ENCODE measurements around the gene CCS.
A peak's percentile ranks its signal among the peaks of the same experiment; 100 is the strongest.
"Not testable (repeated sequence)": the region's sequence is repeated elsewhere in the genome, so short reads cannot be mapped to it uniquely, and the experiment has no call there.

CCS gene

GRCh38 chr11:66638177-66639065, 45.4 kb downstream of the CCS start, which contains the start of gene RBM4:
TSS of gene RBM4 (plus strand) at chr11:66638703. CDS start at chr11:66639712, 1,009 bp downstream.
- Histone ChIP-seq H3K4me3 (ENCODE audit: low read depth in 1 of 2, low read length in 2 of 2) (peak within 1 kb of the TSS; percentile 95 to 99), H3K9me3 (ENCODE audit: control insufficient read depth in 1 of 2, low read length in 2 of 2) (no peaks in the 10 kb centered on the region), H3K27me3 (ENCODE audit: control insufficient read depth in 1 of 2, insufficient read depth in 2 of 2, low read length in 2 of 2) (no peaks in the 10 kb centered on the region), H3K4me1 (ENCODE audit: control insufficient read depth in 1 of 2, insufficient read depth in 2 of 2, low read length in 2 of 2) (peaks cover 47 to 49% of the 10 kb centered on the region in 2 donors), H3K36me3 (ENCODE audit: control insufficient read depth in 1 of 2, insufficient read depth in 2 of 2, low read length in 2 of 2) (peaks cover 3 to 42% of the 10 kb centered on the region in 2 donors), H3K27ac (ENCODE audit: low read depth, low read length) (peak within 1 kb of the TSS; percentile 94), H3K9ac (ENCODE audit: low read depth in 1 of 2, low read length in 2 of 2) (peak within 1 kb of the TSS; percentile 94 to 95)

- peak overlapping the region; percentile 95 to 99 for H3K4me3 ChIP-seq (ENCODE audit: low read depth in 1 of 2, low read length in 2 of 2)
- H3K27me3 ChIP-seq (ENCODE audit: control insufficient read depth in 1 of 2, insufficient read depth in 2 of 2, low read length in 2 of 2): no peaks in the 10 kb centered on the region
- peaks cover 55 to 57% of the 10 kb centered on the region in 2 donors for H3K4me1 ChIP-seq (ENCODE audit: control insufficient read depth in 1 of 2, insufficient read depth in 2 of 2, low read length in 2 of 2)
- peak overlapping the region; percentile 94 to 95 for H3K9ac ChIP-seq (ENCODE audit: low read depth in 1 of 2, low read length in 2 of 2)
- H3K27ac ChIP-seq (ENCODE audit: low read depth, low read length): peak overlapping the region; percentile 94
- H3K36me3 ChIP-seq (ENCODE audit: control insufficient read depth in 1 of 2, insufficient read depth in 2 of 2, low read length in 2 of 2): peaks cover 11 to 48% of the 10 kb centered on the region in 2 donors
- H3K9me3 ChIP-seq (ENCODE audit: control insufficient read depth in 1 of 2, low read length in 2 of 2): no peaks in the 10 kb centered on the region
These were observed 46.3 kb downstream of the CCS start for GRCh38 chr11:66639066-66639813.

GRCh38 chr11:66639814-66640340, 46.9 kb downstream of the CCS start:
- H3K9me3 ChIP-seq (ENCODE audit: control insufficient read depth in 1 of 2, low read length in 2 of 2); H3K27ac ChIP-seq (ENCODE audit: low read depth, low read length); H3K27me3 ChIP-seq (ENCODE audit: control insufficient read depth in 1 of 2, insufficient read depth in 2 of 2, low read length in 2 of 2): not testable (repeated sequence)
- Histone ChIP-seq H3K9ac (ENCODE audit: low read depth in 1 of 2, low read length in 2 of 2) (peak overlapping the region in 1 of 2 donors; percentile 94), H3K4me1 (ENCODE audit: control insufficient read depth in 1 of 2, insufficient read depth in 2 of 2, low read length in 2 of 2) (peaks cover 61 to 64% of the 10 kb centered on the region in 2 donors), H3K4me3 (ENCODE audit: low read depth in 1 of 2, low read length in 2 of 2) (peak overlapping the region; percentile 95 to 99), H3K36me3 (ENCODE audit: control insufficient read depth in 1 of 2, insufficient read depth in 2 of 2, low read length in 2 of 2) (peaks cover 14 to 48% of the 10 kb centered on the region in 2 donors)

GRCh38 chr11:66641834-66642233, 48.8 kb downstream of the CCS start:
- H3K9me3 ChIP-seq (ENCODE audit: control insufficient read depth in 1 of 2, low read length in 2 of 2): no peaks in the 10 kb centered on the region
- H3K4me1 ChIP-seq (ENCODE audit: control insufficient read depth in 1 of 2, insufficient read depth in 2 of 2, low read length in 2 of 2): peaks cover 66 to 69% of the 10 kb centered on the region in 2 donors
- peak overlapping the region; percentile 60 to 95 for H3K4me3 ChIP-seq (ENCODE audit: low read depth in 1 of 2, low read length in 2 of 2)
- H3K27me3 ChIP-seq (ENCODE audit: control insufficient read depth in 1 of 2, insufficient read depth in 2 of 2, low read length in 2 of 2): no peaks in the 10 kb centered on the region
- peaks cover 30 to 68% of the 10 kb centered on the region in 2 donors for H3K36me3 ChIP-seq (ENCODE audit: control insufficient read depth in 1 of 2, insufficient read depth in 2 of 2, low read length in 2 of 2)
- no peak overlapping the region for H3K9ac ChIP-seq (ENCODE audit: low read depth in 1 of 2, low read length in 2 of 2)
- no peak overlapping the region for H3K27ac ChIP-seq (ENCODE audit: low read depth, low read length)

DNA sequence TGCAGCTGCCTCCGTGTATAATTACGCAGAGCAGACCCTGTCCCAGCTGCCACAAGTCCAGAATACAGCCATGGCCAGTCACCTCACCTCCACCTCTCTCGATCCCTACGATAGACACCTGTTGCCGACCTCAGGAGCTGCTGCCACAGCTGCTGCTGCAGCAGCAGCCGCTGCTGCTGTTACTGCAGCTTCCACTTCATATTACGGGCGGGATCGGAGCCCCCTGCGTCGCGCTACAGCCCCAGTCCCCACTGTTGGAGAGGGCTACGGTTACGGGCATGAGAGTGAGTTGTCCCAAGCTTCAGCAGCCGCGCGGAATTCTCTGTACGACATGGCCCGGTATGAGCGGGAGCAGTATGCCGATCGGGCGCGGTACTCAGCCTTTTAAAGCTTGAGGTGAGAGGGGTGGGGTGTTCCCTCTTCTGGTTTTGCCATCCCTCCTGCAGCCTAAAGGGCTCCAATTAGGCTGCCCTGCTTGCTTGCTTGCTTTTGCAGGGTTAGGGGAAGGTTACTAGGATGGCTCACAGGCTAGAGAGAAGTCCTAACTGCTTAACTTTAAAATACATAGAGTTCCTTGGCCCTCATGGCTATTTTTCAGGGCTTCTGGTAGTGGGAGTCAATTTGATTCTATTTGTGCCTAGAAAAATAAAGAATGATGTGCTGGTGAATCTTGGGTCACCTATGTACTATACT, 50.9 kb downstream of the CCS start:
- peaks cover 39 to 76% of the 10 kb centered on the region in 2 donors for H3K36me3 ChIP-seq (ENCODE audit: control insufficient read depth in 1 of 2, insufficient read depth in 2 of 2, low read length in 2 of 2)
- H3K9ac ChIP-seq (ENCODE audit: low read depth in 1 of 2, low read length in 2 of 2): no peak overlapping the region

DNA sequence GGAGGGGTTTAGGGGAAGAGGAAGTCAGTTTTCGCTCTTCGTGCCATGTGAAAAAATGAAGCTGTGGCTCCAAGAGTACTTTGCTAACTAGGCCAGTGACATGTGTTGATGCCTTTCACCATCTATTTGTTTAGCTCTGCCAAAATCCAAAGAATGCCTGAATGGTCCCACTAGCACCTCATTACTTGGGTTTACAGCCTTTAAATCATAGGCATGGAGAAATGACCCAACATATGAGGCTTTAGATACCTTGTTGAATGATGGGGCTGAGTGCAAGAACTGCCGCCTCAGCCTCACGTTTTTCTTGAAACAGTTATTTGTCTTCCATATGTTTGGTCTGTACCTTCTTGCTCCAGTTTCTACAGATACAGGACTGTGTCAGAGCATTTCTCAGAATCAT, 53.8 kb downstream of the CCS start:
- peaks cover 47 to 74% of the 10 kb centered on the region in 2 donors for H3K36me3 ChIP-seq (ENCODE audit: control insufficient read depth in 1 of 2, insufficient read depth in 2 of 2, low read length in 2 of 2)
- H3K4me1 ChIP-seq (ENCODE audit: control insufficient read depth in 1 of 2, insufficient read depth in 2 of 2, low read length in 2 of 2): peaks cover 33 to 34% of the 10 kb centered on the region in 2 donors
- H3K27ac ChIP-seq (ENCODE audit: low read depth, low read length): no peak overlapping the region
- no peaks in the 10 kb centered on the region for H3K27me3 ChIP-seq (ENCODE audit: control insufficient read depth in 1 of 2, insufficient read depth in 2 of 2, low read length in 2 of 2)
- H3K4me3 ChIP-seq (ENCODE audit: low read depth in 1 of 2, low read length in 2 of 2): no peak overlapping the region
- H3K9me3 ChIP-seq (ENCODE audit: control insufficient read depth in 1 of 2, low read length in 2 of 2): no peaks in the 10 kb centered on the region
- no peak overlapping the region for H3K9ac ChIP-seq (ENCODE audit: low read depth in 1 of 2, low read length in 2 of 2)

More for the DNA sequence above, 50.9 kb downstream of the CCS start:
- Histone ChIP-seq H3K4me3 (ENCODE audit: low read depth in 1 of 2, low read length in 2 of 2) (no peak overlapping the region), H3K9me3 (ENCODE audit: control insufficient read depth in 1 of 2, low read length in 2 of 2) (no peaks in the 10 kb centered on the region), H3K27me3 (ENCODE audit: control insufficient read depth in 1 of 2, insufficient read depth in 2 of 2, low read length in 2 of 2) (no peaks in the 10 kb centered on the region), H3K27ac (ENCODE audit: low read depth, low read length) (no peak overlapping the region), H3K4me1 (ENCODE audit: control insufficient read depth in 1 of 2, insufficient read depth in 2 of 2, low read length in 2 of 2) (peaks cover 56 to 60% of the 10 kb centered on the region in 2 donors)

- no peak overlapping the region for H3K27ac ChIP-seq (ENCODE audit: low read depth, low read length)
These were observed 56.9 kb downstream of the CCS start for GRCh38 chr11:66649903-66650302.

GRCh38 chr11:66651016-66651415, 58.0 kb downstream of the CCS start:
- no peak overlapping the region for H3K4me3 ChIP-seq (ENCODE audit: low read depth in 1 of 2, low read length in 2 of 2)
- H3K9me3 ChIP-seq (ENCODE audit: control insufficient read depth in 1 of 2, low read length in 2 of 2): no peaks in the 10 kb centered on the region
- H3K9ac ChIP-seq (ENCODE audit: low read depth in 1 of 2, low read length in 2 of 2): no peak overlapping the region
- peaks cover 24 to 45% of the 10 kb centered on the region in 2 donors for H3K36me3 ChIP-seq (ENCODE audit: control insufficient read depth in 1 of 2, insufficient read depth in 2 of 2, low read length in 2 of 2)
- no peaks in the 10 kb centered on the region for H3K4me1 ChIP-seq (ENCODE audit: control insufficient read depth in 1 of 2, insufficient read depth in 2 of 2, low read length in 2 of 2)
- no peak overlapping the region for H3K27ac ChIP-seq (ENCODE audit: low read depth, low read length)
- no peaks in the 10 kb centered on the region for H3K27me3 ChIP-seq (ENCODE audit: control insufficient read depth in 1 of 2, insufficient read depth in 2 of 2, low read length in 2 of 2)

More at GRCh38 chr11:66649903-66650302, 56.9 kb downstream of the CCS start:
- no peak overlapping the region for H3K9ac ChIP-seq (ENCODE audit: low read depth in 1 of 2, low read length in 2 of 2)
- H3K4me1 ChIP-seq (ENCODE audit: control insufficient read depth in 1 of 2, insufficient read depth in 2 of 2, low read length in 2 of 2): peaks cover 5% of the 10 kb centered on the region in 2 donors
- H3K4me3 ChIP-seq (ENCODE audit: low read depth in 1 of 2, low read length in 2 of 2): no peak overlapping the region
- H3K9me3 ChIP-seq (ENCODE audit: control insufficient read depth in 1 of 2, low read length in 2 of 2): no peaks in the 10 kb centered on the region
- H3K27me3 ChIP-seq (ENCODE audit: control insufficient read depth in 1 of 2, insufficient read depth in 2 of 2, low read length in 2 of 2): no peaks in the 10 kb centered on the region
- peaks cover 33 to 56% of the 10 kb centered on the region in 2 donors for H3K36me3 ChIP-seq (ENCODE audit: control insufficient read depth in 1 of 2, insufficient read depth in 2 of 2, low read length in 2 of 2)

- H3K4me3 ChIP-seq (ENCODE audit: low read depth in 1 of 2, low read length in 2 of 2): no peak overlapping the region
- H3K9ac ChIP-seq (ENCODE audit: low read depth in 1 of 2, low read length in 2 of 2): no peak overlapping the region
- no peaks in the 10 kb centered on the region for H3K4me1 ChIP-seq (ENCODE audit: control insufficient read depth in 1 of 2, insufficient read depth in 2 of 2, low read length in 2 of 2)
- peaks cover 9 to 32% of the 10 kb centered on the region in 2 donors for H3K36me3 ChIP-seq (ENCODE audit: control insufficient read depth in 1 of 2, insufficient read depth in 2 of 2, low read length in 2 of 2)
- no peaks in the 10 kb centered on the region for H3K27me3 ChIP-seq (ENCODE audit: control insufficient read depth in 1 of 2, insufficient read depth in 2 of 2, low read length in 2 of 2)
- no peak overlapping the region for H3K27ac ChIP-seq (ENCODE audit: low read depth, low read length)
- H3K9me3 ChIP-seq (ENCODE audit: control insufficient read depth in 1 of 2, low read length in 2 of 2): no peaks in the 10 kb centered on the region
These were observed 59.7 kb downstream of the CCS start for GRCh38 chr11:66652651-66653050.

All from duodenal mucosa (tissue), 2 donors.